ENCODE measurements around the gene CHST8.
"Not testable (repeated sequence)": the region's sequence is repeated elsewhere in the genome, so short reads cannot be mapped to it uniquely, and the experiment has no call there.

The CHST8 gene, protein sequence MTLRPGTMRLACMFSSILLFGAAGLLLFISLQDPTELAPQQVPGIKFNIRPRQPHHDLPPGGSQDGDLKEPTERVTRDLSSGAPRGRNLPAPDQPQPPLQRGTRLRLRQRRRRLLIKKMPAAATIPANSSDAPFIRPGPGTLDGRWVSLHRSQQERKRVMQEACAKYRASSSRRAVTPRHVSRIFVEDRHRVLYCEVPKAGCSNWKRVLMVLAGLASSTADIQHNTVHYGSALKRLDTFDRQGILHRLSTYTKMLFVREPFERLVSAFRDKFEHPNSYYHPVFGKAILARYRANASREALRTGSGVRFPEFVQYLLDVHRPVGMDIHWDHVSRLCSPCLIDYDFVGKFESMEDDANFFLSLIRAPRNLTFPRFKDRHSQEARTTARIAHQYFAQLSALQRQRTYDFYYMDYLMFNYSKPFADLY

DNA sequence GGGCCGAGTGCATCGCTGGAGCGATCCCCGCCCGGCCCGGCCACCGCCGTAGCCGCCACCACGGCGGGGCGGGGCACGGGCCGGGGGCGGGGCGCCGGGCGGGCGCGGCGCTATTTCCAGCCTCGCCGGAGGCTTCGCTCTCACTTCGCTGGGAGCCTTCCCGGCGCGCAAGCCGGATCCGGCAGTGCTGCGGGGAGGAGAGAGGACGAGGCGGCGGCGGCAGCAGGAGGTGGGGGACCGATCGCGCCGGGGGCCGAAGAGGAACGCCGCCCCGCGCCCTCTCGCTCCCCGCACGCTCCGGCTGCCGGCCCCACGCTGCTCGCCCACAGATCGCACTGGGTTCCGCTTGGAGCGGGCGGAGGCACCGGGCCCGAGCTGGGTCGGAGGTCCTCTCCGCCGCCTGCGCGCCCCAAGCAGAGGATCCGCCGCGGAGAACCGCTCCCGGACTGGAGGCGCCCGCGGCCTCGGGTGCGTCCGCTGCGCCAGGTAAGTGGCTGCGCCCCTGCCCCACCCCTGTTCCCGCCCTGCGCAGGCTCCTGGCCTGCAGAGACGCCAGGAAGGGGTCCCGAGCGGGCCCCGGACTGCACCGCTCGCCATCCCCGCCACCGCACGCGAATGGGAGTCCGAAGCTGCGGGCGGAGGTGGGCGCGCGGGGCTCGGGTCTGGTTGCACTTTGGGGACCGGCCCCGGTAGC is at the start of gene CHST8:
CHST8 (plus strand) TSS at position 143 of the 694 bp plus-strand sequence. CDS start 67,309 bp downstream, outside the sequence.
- DNase-seq (ENCODE audit: low read depth, low spot score): no peak

DNA sequence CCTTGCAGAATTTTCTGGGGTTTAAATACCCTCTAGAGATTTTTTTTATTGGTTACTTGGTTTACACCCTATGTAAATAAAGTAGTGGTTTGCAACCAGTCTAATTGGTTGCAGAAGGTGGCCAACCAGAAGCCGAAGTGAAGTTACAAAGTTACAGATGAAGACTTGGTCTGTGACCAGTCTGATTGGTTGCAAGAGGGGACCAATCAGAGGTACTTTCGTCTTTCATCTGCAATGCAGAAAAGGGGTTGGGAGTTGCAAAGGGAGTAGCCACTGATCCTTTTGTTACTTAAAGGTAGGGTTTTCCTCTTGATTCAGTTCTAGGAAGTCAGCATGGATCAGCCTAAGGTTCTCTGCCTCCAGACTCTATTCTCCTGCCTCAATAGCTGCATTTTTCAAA is 48.8 kb upstream of the CHST8 start:
- DNase-seq (ENCODE audit: low read depth, low spot score): no peak

DNA sequence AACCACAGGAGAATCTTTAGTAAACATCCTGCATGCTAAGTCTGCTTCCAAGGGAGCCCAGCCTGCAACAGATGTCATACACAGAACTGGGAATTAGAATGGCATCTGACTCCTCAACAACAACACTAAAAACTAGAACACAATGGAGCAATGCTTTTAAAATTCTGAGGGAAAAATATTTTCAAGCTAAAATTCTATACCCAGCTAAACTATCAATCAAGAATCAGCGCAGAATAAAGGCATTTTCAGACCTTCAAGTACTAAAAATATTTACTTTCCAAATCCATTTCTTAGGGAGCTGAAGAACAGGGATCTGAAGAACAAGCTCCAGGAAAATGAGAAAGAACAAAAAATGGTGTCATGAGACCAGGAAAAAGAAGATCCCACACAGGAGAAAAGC is 46.9 kb upstream of the CHST8 start:
- DNase-seq (ENCODE audit: low read depth, low spot score): no peak

DNA sequence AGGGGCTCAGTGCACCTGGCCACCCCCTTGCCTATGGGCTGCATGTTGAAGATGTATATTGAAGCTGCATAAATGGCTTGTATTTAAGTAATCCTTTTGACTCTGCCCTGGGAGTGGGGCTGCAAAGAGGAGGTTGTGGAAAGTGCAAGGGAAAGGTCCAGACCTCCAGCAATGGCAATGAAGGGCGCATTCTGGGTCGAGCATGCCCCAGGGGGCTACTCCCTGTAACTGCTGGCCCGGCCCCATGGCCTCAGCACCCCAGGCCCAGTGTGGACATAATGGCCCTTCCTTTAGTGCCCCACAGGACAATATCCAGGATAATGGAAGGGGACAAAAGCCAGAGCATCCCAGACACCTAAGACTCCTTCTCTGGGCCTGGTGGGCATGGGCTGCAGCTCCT is 43.1 kb upstream of the CHST8 start:
- DNase-seq (ENCODE audit: low read depth, low spot score): no peak

DNA sequence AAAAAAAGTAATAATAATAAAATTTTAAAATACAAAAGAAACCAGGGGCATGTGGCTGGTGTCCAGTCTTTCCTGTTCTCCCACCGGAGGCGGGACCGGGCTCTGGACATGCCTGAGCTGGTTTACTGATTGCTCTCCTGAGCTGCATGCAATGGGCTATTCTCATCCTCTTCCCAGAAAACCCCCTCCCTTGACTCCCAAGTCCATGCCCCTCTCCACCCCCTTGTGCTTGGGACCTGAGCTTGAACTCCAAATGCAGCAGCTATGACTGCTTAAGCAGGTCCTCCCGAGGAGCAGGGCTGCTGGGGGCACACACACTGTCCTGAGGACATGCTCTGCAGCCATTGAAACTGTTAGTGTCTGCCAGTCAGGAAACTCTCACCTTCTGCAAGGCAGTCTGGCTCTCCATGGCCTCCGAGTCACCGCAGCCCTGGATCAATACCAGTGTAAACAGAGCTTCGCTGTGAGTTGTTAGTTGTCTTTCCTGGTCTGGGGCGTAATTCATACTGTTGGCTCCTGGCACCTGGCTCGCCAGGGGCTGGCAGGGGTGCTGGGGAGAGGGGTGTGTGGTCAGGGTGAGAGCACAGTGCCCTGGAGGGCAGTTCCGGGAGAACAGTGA is 41.6 kb upstream of the CHST8 start:
- DNase-seq (ENCODE audit: low read depth, low spot score): no peak

DNA sequence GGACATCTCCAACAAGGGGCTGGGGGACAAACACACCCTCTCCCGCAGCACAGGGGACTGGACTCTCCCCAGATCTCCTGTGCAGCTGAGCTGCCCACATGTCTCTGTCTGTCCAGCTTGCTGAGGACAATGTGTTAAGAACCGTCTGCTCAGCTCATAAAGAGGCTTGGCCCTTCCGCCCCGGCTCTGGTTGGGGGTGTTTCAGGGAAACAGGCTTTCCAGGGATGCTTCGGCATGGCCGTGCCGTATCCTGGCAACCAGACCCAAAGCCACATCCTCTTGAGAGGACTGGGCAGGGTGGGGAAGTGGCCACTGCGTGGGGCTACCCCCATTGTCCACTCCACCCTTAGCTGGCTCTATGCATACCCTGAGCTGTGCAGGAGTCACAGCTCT is 41.1 kb upstream of the CHST8 start:
- no peak for DNase-seq (ENCODE audit: low read depth, low spot score)

DNA sequence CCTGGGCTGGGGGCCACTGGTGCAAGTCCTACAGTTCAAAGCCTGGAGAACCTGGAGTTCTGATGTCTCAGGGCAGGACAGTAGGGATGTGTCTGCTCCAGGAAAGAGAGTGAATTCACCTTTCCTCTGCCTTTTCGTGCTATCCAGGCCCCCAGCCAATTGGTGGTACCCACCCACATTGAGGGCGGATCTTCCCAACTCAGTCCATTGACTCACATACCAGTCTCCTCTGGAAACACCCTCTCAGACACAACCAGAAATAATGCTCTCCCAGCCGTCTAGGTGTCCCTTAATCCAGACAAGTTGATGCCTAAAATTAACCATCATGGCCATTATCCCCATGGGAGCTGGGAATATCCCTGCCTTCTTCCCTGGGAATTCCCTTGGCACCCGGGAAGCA is 38.8 kb upstream of the CHST8 start:
- DNase-seq (ENCODE audit: low read depth, low spot score): no peak

DNA sequence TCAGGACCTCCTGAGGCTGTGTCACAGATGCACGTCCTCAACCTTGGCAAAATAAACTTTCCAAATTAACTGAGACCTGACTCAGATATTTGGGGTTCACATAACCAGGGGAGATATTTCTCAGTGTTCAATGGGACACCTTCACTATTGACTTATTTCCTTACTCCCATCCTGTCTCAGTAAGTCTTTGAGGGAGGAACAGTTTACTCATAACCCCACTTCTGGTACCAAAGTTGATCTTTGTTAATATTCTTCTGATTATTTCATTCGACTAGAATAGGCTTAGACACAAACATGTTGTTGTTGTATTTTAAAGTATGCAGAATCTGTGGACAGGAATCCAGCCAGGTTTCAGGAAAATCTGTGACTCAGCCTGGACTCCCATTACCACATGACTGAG is 34.6 kb upstream of the CHST8 start:
- no peak for DNase-seq (ENCODE audit: low read depth, low spot score)

DNA sequence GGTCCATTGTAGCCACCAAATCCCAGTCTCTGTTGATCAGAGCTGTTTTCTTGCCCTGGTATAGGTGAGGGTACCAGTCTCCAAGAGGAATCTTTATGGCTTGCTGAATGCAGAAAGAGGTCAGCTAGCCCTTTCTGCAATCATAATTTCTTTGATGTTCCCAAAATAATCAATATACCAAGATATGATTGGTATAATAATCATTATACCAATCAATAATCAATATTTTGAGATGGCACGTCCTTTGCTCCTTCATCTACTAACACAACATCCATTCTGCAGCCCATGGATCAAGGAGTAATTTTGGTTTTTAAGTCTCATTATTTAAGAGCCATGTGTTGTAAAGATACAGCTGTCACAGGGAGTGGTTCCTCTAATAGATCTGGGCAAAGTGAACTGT is 31.5 kb upstream of the CHST8 start:
- DNase-seq (ENCODE audit: low read depth, low spot score): no peak

DNA sequence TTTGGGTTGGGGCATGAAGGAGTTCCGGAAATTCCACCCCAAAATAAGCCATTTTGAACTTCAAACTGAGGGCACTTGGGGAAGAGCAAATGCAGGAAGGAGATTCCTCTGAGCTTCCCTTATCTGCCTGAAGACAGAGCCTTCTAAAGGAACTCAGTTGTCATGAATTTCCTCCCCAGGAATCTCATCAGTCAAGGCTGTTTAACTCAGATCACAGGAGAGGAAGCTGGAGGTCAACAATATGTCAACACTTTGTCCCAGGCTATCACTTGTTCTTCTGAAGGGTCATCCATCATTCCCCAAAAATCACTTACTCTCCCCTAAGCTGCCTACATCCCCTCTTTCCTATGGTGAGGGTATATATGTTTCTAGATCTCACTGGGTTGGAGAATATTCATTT is 26.0 kb upstream of the CHST8 start:
- no peak for DNase-seq (ENCODE audit: low read depth, low spot score)

DNA sequence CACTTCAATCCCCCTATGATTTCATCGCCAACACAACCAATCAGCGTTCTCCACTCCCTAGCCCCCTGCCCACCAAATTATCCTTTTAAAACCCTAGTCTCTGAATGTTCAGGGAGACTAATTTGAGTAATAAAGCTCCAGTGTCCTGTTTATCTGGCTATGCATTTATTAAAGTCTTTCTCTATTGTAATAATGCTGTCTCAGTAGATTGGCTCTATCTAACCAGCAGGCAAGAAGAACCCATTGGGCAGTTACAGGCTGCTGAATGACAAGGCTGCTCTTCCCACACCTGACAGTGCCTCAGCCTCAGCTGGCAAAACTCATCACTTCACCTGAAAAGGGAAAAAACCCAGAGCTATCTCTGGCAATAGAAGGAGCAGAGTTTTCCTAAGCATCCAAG is 20.2 kb upstream of the CHST8 start:
- DNase-seq (ENCODE audit: low read depth, low spot score): no peak

DNA sequence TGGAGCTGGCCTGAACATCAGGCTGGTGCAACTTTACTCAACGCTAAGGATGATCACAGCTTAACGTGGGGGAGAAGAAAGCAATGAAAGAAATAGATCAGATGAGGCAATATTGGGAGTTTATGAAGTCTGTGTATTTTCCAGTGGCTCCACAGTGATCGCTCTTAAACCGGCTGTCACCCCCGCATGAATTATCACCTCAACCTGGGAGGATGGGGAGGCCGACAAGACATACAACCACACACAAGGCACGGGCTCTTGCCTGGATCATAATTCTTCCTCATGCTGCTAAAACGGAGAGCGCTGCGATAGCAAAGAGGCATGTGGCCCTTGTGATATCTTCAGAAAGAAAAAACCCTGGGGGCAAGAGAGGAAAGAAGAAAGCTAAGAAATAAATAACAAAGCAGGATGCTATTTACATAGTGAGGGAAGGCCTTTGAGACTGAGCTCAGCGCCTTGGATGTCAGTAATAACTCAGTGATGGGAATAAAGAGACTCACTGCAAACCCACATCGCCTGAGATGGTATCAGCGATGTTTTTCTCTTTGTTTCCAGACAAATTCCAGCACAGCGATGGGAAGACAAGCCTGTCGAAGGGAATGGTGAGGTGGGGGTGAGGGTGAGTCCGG is 19.1 kb upstream of the CHST8 start:
- no peak for DNase-seq (ENCODE audit: low read depth, low spot score)

DNA sequence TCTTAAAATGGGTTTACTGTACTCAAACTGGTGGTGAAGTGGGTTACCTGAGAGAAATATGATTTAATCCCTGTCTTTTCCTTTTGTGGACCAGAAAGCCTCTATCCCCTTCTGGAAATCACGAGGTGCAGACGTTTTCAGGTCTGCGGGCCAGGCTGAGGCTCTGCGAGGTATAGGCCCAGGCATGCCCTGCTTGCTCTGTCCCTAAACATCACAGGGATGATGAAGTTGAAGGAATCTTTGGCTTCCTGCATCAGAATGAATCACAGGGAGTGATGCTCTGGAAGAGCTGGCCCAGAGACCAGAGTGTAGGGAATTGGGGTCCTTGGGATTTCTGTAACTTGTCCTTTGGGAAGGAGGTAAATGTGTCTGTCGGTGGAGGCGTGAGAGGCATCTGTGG is 18.4 kb upstream of the CHST8 start:
- DNase-seq (ENCODE audit: low read depth, low spot score): no peak

DNA sequence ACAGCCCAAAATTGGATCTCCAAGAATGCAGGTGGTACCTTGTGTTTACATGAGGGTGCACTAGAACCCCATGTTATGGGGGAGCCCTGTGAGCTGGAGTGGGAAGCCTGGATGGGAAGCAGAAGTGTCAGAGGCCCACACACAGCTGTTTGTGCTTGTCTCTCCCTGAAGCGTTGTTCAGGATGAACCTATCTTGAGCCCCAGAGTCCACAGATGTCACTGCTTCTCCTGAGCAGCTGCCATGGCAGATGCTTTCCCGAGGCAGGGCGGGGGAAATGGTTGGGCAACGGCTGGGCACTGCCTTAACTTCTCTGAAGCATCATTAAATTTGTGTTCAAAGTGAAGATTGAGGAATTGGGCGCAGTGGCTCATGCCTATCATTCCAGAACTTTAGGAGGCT is 17.1 kb upstream of the CHST8 start:
- DNase-seq (ENCODE audit: low read depth, low spot score): no peak

DNA sequence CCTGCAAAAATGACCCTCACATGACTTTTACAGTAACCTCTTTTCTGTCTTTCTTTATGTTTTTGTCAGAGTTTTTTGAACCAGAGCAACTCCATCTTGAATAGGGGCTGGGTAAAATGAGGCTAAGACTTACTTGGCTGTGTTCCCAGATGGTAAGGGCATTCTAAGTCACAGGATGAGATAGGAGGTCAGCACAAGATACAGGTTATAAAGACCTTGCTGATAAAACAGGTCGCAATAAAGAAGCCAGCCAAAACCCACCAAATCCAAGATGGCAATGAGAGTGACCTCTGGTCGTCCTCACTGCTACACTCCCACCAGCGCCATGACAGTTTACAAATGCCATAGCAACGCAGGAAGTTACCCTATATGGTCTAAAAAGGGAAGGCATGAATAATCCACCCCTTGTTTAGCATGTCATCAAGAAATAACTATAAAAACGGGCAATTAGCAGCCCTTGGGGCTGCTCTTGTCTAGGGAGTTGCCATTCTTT is 15.9 kb upstream of the CHST8 start:
- DNase-seq (ENCODE audit: low read depth, low spot score): not testable (repeated sequence)

DNA sequence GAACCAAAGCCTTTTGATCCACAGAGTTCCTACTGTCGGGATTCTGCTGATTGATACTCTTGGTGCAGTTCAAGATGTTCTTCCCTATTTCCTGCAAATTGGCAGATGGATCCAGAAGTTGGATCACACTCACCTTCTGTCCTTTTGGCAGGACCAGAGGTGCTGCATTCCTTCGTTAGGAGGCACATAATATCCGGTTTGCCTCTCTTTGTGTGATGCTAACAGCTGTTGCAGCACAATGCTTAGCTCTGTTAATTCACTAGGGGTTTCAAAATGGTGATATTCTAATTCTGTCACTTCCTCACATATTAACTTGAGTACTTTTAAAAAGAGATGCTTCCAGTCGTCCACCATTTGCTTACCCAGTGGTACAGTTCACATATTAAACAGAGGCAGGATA is 15.2 kb upstream of the CHST8 start:
- DNase-seq (ENCODE audit: low read depth, low spot score): no peak

DNA sequence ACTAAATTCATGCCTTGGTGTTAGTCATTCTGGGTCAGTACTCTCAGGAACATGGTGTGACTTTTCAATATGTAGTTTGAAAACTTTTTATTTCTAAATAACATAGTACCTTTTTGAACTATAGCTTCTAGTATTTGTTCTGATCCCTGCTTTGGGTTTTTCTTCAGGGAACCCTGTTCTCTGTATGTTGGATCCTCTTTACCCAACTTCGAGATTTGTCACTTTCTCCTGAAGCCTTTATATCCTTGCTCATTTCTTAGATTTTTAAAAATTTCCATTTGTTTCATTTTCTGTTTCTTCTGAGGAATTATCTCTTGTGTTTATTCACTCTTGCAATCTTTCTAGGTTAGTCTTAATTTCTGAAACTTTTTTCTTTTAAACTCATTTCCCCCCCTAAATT is 12.4 kb upstream of the CHST8 start:
- no peak for DNase-seq (ENCODE audit: low read depth, low spot score)

DNA sequence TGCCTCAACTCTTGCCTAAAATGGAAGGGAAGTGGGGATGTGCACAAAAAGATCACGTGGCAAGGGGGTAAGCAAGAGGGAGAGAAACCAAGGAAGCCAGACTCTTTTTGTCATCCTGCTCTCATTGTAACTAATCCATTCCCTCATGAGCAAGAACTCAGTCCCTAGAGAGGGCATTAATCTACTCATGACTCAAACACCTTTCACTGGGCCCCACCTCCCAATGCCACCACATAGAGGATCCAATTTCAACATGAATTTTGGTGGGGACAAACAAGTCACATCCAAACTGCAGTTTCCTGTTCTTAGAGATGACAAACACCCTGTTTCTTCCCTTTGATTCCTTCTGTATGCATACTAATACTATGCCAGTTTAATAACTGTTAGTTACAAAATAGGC is 11.2 kb upstream of the CHST8 start:
- no peak for DNase-seq (ENCODE audit: low read depth, low spot score)

DNA sequence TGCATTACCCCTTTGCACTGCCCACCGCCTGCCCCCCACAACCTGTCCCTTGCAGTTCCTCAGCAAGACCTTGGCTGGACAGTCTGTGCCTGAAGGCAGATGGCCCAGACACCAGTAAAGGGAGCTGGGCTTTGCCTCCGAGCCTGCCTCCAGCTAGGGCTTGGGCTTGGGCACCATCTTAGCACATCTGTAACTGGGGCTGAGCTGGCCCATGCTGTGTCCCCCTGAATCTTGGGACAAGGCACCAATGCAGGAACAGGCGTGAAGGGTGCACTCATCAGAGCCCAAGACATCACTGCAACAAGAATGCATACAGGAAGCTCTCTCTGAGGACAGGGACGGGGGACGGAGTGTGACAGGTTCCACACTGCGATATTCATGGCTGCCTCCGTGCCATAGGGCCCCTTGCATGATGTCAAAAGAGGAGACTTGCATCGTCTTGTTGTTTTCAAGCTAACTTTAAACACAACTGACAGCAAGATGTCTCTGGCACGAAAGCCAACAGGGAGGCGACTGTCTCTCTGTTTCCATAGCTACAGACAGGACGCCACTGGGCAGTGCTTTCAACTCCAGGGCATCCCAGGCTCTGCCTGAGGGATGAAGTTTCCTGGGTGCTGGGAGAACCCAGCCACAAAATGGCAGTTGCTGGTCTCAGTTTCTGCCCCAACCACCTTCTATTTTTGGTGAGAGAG is 8.7 kb upstream of the CHST8 start:
- no peak for DNase-seq (ENCODE audit: low read depth, low spot score)

DNA sequence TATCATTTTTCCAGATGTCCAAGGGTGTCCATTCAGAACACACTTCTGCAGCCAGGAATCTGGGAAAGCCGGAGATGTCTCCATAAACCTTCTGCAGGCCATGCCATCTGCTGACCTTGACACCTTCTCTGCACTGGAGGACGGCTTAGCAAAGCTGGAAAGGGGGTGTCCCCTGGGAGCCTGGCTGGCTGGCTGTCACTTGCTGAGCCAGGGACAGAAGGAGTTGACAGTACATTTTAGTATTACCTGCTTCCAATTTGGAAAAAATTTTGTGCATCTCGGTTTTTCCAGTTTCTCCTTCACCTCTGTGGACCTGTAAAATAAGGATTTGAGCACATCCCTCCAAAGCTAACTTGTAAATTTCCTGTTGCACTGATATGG is 8.1 kb upstream of the CHST8 start:
- DNase-seq (ENCODE audit: low read depth, low spot score): no peak

DNA sequence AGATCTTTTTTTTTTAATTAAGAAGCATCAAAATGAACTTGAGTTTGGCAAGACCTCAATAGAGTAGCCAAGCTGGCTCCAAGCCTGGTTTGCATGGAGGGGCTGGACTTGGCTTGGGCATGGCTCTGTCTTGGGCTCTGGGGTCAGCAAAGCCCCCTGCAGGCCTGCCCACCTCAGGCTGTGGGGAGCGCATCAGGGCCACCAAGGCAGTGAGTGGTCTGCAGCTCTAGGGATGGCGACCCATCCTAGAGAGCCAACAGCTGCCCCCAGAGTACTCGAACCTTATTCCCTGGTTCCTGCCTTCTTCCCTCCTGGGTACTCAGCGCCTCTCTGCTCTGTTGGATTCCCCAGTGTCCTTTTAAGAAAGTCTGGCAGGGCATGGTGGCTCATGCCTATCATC is 5.4 kb upstream of the CHST8 start:
- no peak for DNase-seq (ENCODE audit: low read depth, low spot score)

DNA sequence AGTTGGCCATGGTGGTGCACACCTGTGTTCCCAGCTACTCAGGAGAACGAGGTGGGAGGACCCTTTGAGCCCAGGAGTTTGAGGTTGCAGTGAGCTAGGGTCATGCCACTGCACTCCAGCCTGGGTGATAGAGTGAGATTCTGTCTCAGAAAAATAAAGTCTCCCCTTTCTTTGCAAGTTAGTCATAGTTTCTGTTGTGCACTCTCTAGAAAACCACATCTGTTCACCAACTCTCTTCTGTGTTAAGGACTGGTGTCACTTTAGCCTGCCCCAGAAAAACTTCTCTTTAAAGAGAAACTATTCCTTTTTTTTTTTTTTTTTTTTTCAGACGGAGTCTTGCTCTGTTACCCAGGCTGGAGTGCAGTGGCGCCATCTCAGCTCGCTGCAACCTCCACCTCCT is 4.9 kb upstream of the CHST8 start:
- no peak for DNase-seq (ENCODE audit: low read depth, low spot score)

Measured in activated naive CD8-positive, alpha-beta T cell treated with anti-CD3 and anti-CD28 coated beads, Interleukin-2, amount 50 U/mL, for 16 hours (primary cell).